ENCODE measurements around the gene RMI1. TPM values are rescaled to one million over a fixed set of nuclear protein-coding genes. Genes with fewer than 3 reads are reported as not detected.

The RMI1 gene
- total and polyA plus RNA-seq, 2 experiments from 2014 or later, result 3.6 to 8.4 TPM

GRCh38 chr9:83978992-83979811 lies 1.4 kb upstream of the RMI1 start:
- peaks cover 15% of the 10 kb centered on the region for H3K4me1 ChIP-seq (ENCODE audit: low read depth)
- H3K9me3 ChIP-seq (ENCODE audit: low read depth), result no peaks in the 10 kb centered on the region
- peak; percentile 83 to 90 for DNase-seq (ENCODE audit: low read depth in 1 of 2, low spot score in 1 of 2)
- peaks cover 35% of the 10 kb centered on the region for H3K36me3 ChIP-seq
- TF ChIP-seq CTCF (IDR thresholded peaks at IDR 0.05; ENCODE audit: low read depth, low read length), result no peak
- peak overlapping the region; percentile 100 for H3K27ac ChIP-seq
- H3K4me3 ChIP-seq, result peak overlapping the region; percentile 88
- H3K27me3 ChIP-seq, result no peaks in the 10 kb centered on the region

GRCh38 chr9:83979812-83980394 lies 702 bp upstream of the RMI1 start, which contains the start of gene HNRNPK:
TSS of gene HNRNPK (minus strand) at chr9:83980215. CDS start at chr9:83978252, 1,963 bp downstream.
- H3K4me3 ChIP-seq, result peak within 1 kb of the TSS; percentile 88
- peak within 1 kb of the TSS; percentile 100 for H3K27ac ChIP-seq
- no peaks in the 10 kb centered on the region for H3K9me3 ChIP-seq (ENCODE audit: low read depth)
- no peaks in the 10 kb centered on the region for H3K27me3 ChIP-seq
- H3K4me1 ChIP-seq (ENCODE audit: low read depth), result peaks cover 15% of the 10 kb centered on the region
- peak; percentile 98 to 99 for DNase-seq (ENCODE audit: low read depth in 1 of 2, low spot score in 1 of 2)
- TF ChIP-seq CTCF (IDR thresholded peaks at IDR 0.05; ENCODE audit: low read depth, low read length), result no peak
- peaks cover 28% of the 10 kb centered on the region for H3K36me3 ChIP-seq

- peaks cover 14% of the 10 kb centered on the region for H3K36me3 ChIP-seq
- H3K27me3 ChIP-seq, result no peaks in the 10 kb centered on the region
- peaks cover 14% of the 10 kb centered on the region for H3K4me1 ChIP-seq (ENCODE audit: low read depth)
- peak overlapping the region; percentile 88 for H3K4me3 ChIP-seq
- H3K9me3 ChIP-seq (ENCODE audit: low read depth), result no peaks in the 10 kb centered on the region
- peak; percentile 28 to 54 for DNase-seq (ENCODE audit: low read depth in 1 of 2, low spot score in 1 of 2)
- H3K27ac ChIP-seq, result peak overlapping the region; percentile 100
- no peak for TF ChIP-seq CTCF (IDR thresholded peaks at IDR 0.05; ENCODE audit: low read depth, low read length)
Observed at GRCh38 chr9:83981126-83981871, 694 bp downstream of the RMI1 start.

- Histone ChIP-seq H3K9me3 (ENCODE audit: low read depth) (no peaks in the 10 kb centered on the region), H3K4me3 (no peak overlapping the region), H3K36me3 (no peaks in the 10 kb centered on the region), H3K4me1 (ENCODE audit: low read depth) (peaks cover 6% of the 10 kb centered on the region), H3K27ac (no peak overlapping the region), H3K27me3 (no peaks in the 10 kb centered on the region)
- no peak for DNase-seq (ENCODE audit: low read depth in 1 of 2, low spot score in 1 of 2)
- TF ChIP-seq CTCF (IDR thresholded peaks at IDR 0.05; ENCODE audit: low read depth, low read length), result no peak
Observed at GRCh38 chr9:83986195-83986594, 5.6 kb downstream of the RMI1 start.

- TF ChIP-seq CTCF (IDR thresholded peaks at IDR 0.05; ENCODE audit: low read depth, low read length), result no peak
- DNase-seq (ENCODE audit: low read depth in 1 of 2, low spot score in 1 of 2), result no peak
- no peak overlapping the region for H3K27ac ChIP-seq
Observed at GRCh38 chr9:83986765-83987401, 6.3 kb downstream of the RMI1 start.

More at GRCh38 chr9:83986765-83987401, 6.3 kb downstream of the RMI1 start:
- Histone ChIP-seq H3K9me3 (ENCODE audit: low read depth) (no peaks in the 10 kb centered on the region), H3K27me3 (no peaks in the 10 kb centered on the region), H3K4me3 (no peak overlapping the region), H3K36me3 (no peaks in the 10 kb centered on the region), H3K4me1 (ENCODE audit: low read depth) (peaks cover 1% of the 10 kb centered on the region)

Data from cardiac muscle cell (in vitro differentiated cells and primary cell).